DOHH2 (cell line): ENCODE data around the gene SMG5.

Experiments
- CTCF ChIP-seq: fragments of 200-600 bp; sonication (generic); IDR thresholded peaks from one replicate; pipeline ENCODE4 v1.5.1; 2014; ENCODE audit warnings: antibody characterized with exemption, mild to moderate bottlenecking, low read depth, low read length; ENCODE audit not compliant: poor library complexity, severe bottlenecking
- EZH2phosphoT487 ChIP-seq: fragments of 200-600 bp; sonication (generic); IDR thresholded peaks from 2 replicates; pipeline ENCODE4 v1.6.1; 2017; ENCODE audit warnings: borderline replicate concordance, mild to moderate bottlenecking, antibody characterized with exemption, low read length, moderate library complexity, mixed read lengths

DNA sequence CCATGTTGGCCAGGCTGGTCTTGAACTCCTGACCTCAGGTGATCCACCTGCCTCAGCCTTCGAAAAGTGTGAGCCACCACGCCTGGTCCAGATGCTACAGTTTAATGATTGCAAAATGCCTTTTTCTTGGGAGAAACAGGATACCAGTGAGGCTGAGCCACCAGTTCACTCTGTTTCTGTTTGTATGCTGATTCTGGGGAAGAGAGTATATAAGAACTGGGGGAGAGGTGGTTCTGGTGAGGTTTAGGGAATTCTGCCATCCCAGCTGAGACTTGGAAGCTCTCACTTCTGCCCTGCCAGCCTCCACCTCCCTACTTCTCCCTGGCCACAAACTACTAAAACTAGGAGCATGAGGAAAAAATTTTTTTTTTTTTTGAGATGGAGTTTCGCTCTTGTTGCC is 77.9 kb downstream of the SMG5 start:
- TF ChIP-seq CTCF, result no peak
- no peak for TF ChIP-seq EZH2phosphoT487
